SU-DHL-6 (cell line): ENCODE measurements around the gene TULP4.

ENCODE experiments used
- H2AFZ ChIP-seq: fragments of 200-600 bp; sonication (generic); 2 replicates; pipeline ENCODE4 v1.6.1; 2014; ENCODE audit warnings: low read depth, mild to moderate bottlenecking, moderate library complexity, mixed read lengths, antibody characterized with exemption, low read length; ENCODE audit not compliant: severe bottlenecking
- H3F3A ChIP-seq: fragments of 200-600 bp; shearing (Covaris generic); 2 replicates; pipeline ENCODE4 v1.6.0; 2016; ENCODE audit warnings: antibody characterized with exemption, mild to moderate bottlenecking; ENCODE audit not compliant: insufficient read depth
- H3K27ac ChIP-seq: fragments of 200-600 bp; sonication (generic); 2 replicates; pipeline ENCODE4 v1.5.1; 2016; ENCODE audit warnings: low read depth, mild to moderate bottlenecking, low read length, moderate library complexity, mixed read lengths
- H3K27me3 ChIP-seq: fragments of 200-600 bp; sonication (generic), shearing (Covaris generic); 2 replicates; pipeline ENCODE4 v1.6.0; 2014; ENCODE audit warnings: mild to moderate bottlenecking, low read length
- H3K36me3 ChIP-seq: fragments of 200-600 bp; sonication (generic); 2 replicates; pipeline ENCODE4 v1.6.1; 2014; ENCODE audit warnings: mild to moderate bottlenecking, low read length, mixed read lengths
- H3K4me2 ChIP-seq: fragments of 300-600, 200-600 bp; shearing (Covaris generic), sonication (generic); 2 replicates; pipeline ENCODE4 v1.6.0; 2014; ENCODE audit warnings: low read length, low read depth, mild to moderate bottlenecking; ENCODE audit not compliant: poor library complexity, severe bottlenecking
- H3K4me3 ChIP-seq: fragments of 200-600 bp; sonication (generic); 2 replicates; pipeline ENCODE4 v1.5.1; 2014; ENCODE audit warnings: antibody characterized with exemption, low read length, mild to moderate bottlenecking, mixed read lengths; ENCODE audit not compliant: insufficient read depth, poor library complexity, severe bottlenecking
- H3K79me2 ChIP-seq: fragments of 200-600 bp; sonication (generic); 2 replicates; pipeline ENCODE4 v1.6.1; 2014; ENCODE audit warnings: mild to moderate bottlenecking, low read length, moderate library complexity; ENCODE audit not compliant: insufficient read depth
- H3K9ac ChIP-seq: fragments of 200-600 bp; sonication (generic); 2 replicates; pipeline ENCODE4 v1.7.0; 2014; ENCODE audit warnings: mild to moderate bottlenecking, low read length
- H3K9me2 ChIP-seq: fragments of 200-600 bp; sonication (generic); replicated peaks from 2 replicates; pipeline ENCODE4 v1.6.1; 2014; ENCODE audit warnings: low read length; ENCODE audit not compliant: insufficient read depth
- H3K9me3 ChIP-seq: fragments of 200-600 bp; sonication (generic); 2 replicates; pipeline ENCODE4 v1.6.1; 2014; ENCODE audit warnings: low read length, mixed read lengths; ENCODE audit not compliant: insufficient read depth
- H4K20me1 ChIP-seq: fragments of 200-600 bp; sonication (generic); 2 replicates; pipeline ENCODE4 v1.6.1; 2014; ENCODE audit warnings: low read depth, mild to moderate bottlenecking, antibody characterized with exemption, low read length, moderate library complexity, mixed read lengths
- EZH2phosphoT487 ChIP-seq: fragments of 200-600 bp; sonication (generic), shearing (Covaris generic); conservative IDR thresholded peaks from 2 replicates; pipeline ENCODE4 v1.6.1; 2018; ENCODE audit warnings: mild to moderate bottlenecking, antibody characterized with exemption, low read length, moderate library complexity, mixed read lengths
- TF ChIP-seq, protein P1 (sequence below): fragments of 200-600 bp; sonication (generic); IDR thresholded peaks from one replicate; pipeline ENCODE4 v1.5.1; 2017; ENCODE audit warnings: antibody characterized with exemption, mild to moderate bottlenecking, low read length, moderate library complexity; ENCODE audit not compliant: insufficient read depth, poor library complexity, severe bottlenecking

Gene TULP4

DNA sequence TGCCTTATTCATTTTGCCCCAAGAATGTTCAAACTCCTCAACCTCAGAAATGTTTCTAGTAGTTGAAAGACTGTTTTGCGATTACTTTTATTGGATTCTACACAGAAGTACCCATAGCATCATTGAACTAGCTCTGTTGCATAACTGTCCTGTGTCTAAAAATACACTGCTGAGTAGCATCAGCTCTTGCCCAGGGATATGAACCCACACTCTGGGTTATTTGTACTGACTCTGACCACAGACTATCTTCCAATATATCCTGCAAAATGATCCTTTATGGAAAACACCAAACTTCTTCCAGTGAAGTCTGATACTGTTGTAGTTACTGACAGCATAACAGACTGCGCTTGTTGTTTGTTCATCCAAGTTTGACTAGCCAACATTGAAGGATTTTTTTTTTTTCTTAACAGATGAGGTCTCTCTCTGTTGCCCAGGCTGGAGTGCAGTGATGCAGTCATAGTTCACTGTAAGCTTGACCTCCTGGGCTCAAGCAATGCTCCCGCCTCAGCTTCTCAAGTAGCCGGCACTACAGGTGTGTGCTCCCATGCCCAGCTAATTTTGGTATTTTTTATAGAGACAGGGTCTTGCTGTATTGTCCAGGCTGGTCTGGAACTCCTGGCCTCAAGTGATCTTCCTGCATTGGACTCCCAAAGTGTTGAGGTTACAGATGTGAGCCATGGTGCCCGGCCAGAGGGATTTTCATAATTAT is 49.9 kb downstream of the TULP4 start:
- Histone ChIP-seq H3K27ac (no peak overlapping the region), H3K9me3 (no peaks in the 10 kb centered on the region), H3K79me2 (peaks cover 57% of the 10 kb centered on the region), H3K9me2 (no peaks in the 10 kb centered on the region), H3K27me3 (no peaks in the 10 kb centered on the region), H3K4me3 (no peak overlapping the region), H2AFZ (no peak overlapping the region), H3K9ac (no peak overlapping the region), H3K4me2 (no peak overlapping the region), H3K36me3 (no peaks in the 10 kb centered on the region), H4K20me1 (no peaks in the 10 kb centered on the region; the same call in 1 of the 2 replicates), H3F3A (no peaks in the 10 kb centered on the region)
- TF ChIP-seq EZH2phosphoT487: no peak
- TF ChIP-seq, protein P1, sequence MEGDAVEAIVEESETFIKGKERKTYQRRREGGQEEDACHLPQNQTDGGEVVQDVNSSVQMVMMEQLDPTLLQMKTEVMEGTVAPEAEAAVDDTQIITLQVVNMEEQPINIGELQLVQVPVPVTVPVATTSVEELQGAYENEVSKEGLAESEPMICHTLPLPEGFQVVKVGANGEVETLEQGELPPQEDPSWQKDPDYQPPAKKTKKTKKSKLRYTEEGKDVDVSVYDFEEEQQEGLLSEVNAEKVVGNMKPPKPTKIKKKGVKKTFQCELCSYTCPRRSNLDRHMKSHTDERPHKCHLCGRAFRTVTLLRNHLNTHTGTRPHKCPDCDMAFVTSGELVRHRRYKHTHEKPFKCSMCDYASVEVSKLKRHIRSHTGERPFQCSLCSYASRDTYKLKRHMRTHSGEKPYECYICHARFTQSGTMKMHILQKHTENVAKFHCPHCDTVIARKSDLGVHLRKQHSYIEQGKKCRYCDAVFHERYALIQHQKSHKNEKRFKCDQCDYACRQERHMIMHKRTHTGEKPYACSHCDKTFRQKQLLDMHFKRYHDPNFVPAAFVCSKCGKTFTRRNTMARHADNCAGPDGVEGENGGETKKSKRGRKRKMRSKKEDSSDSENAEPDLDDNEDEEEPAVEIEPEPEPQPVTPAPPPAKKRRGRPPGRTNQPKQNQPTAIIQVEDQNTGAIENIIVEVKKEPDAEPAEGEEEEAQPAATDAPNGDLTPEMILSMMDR: no peak

DNA sequence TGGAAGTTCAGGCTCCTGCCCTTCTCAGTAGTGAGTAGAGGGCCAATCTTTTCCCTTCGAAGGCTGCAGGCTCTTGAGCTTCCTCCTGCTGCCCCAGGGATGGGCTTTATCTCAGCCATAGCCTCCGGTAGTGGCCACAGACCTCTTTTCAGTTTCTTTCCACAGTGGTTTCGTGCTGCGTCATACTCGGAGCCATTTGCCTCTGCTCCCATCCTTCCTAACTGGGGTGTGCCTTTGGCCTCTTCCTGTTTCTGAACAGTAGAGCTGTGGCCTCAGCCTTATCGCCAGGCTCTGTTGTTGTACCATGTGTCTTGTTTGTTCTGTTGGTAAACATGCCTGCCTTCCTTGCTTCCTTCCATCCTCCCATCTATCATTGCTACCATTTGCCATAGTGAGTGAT is 54.1 kb downstream of the TULP4 start:
- H4K20me1 ChIP-seq: no peaks in the 10 kb centered on the region; the same call in 1 of the 2 replicates
- no peak overlapping the region for H2AFZ ChIP-seq
- TF ChIP-seq, protein P1: no peak
- no peak for TF ChIP-seq EZH2phosphoT487
- no peaks in the 10 kb centered on the region for H3K9me2 ChIP-seq
- no peaks in the 10 kb centered on the region for H3K9me3 ChIP-seq
- H3K9ac ChIP-seq: no peak overlapping the region
- no peaks in the 10 kb centered on the region for H3K36me3 ChIP-seq
- no peak overlapping the region for H3K4me3 ChIP-seq
- no peaks in the 10 kb centered on the region for H3F3A ChIP-seq
- H3K27me3 ChIP-seq: no peaks in the 10 kb centered on the region
- peaks cover 41% of the 10 kb centered on the region for H3K79me2 ChIP-seq
- no peak overlapping the region for H3K27ac ChIP-seq
- no peak overlapping the region for H3K4me2 ChIP-seq

DNA sequence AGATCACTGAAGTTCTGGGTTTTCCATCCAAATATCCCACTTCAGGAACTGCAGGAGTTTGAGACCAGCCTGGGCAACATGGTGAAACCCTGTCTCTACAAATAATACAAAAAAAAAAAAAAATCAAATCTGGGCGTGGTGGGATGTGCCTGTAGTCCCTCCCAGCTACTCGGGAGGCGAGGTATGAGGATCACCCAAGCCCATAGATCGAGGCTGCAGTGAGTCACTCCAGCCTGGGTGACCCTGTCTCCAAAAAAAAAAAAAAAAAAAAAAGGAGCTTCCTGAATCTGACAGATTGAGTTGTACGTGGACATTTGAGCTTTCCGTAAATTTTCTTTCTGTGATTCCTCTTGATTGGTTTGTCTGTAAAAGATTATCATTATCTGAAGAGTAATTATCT is 55.6 kb downstream of the TULP4 start:
- Histone ChIP-seq H3K9ac (no peak overlapping the region), H3K9me2 (no peaks in the 10 kb centered on the region), H3K27me3 (no peaks in the 10 kb centered on the region), H3F3A (no peaks in the 10 kb centered on the region), H3K36me3 (no peaks in the 10 kb centered on the region), H3K79me2 (peaks cover 27% of the 10 kb centered on the region), H2AFZ (no peak overlapping the region), H4K20me1 (no peaks in the 10 kb centered on the region; the same call in 1 of the 2 replicates), H3K9me3 (no peaks in the 10 kb centered on the region), H3K4me2 (no peak overlapping the region), H3K27ac (no peak overlapping the region), H3K4me3 (no peak overlapping the region)
- TF ChIP-seq EZH2phosphoT487: no peak
- TF ChIP-seq, protein P1: no peak
